HG02981 (cell line): Measurements from ENCODE around the gene PDCD4.

Experiments used
- ATAC-seq: cut with Tn5 transposase; IDR thresholded peaks from one replicate; pipeline ENCODE4 v1.9.1; 2021; ENCODE audit warnings: mild to moderate bottlenecking, moderate library complexity; ENCODE audit not compliant: unreplicated experiment

PDCD4 gene

DNA sequence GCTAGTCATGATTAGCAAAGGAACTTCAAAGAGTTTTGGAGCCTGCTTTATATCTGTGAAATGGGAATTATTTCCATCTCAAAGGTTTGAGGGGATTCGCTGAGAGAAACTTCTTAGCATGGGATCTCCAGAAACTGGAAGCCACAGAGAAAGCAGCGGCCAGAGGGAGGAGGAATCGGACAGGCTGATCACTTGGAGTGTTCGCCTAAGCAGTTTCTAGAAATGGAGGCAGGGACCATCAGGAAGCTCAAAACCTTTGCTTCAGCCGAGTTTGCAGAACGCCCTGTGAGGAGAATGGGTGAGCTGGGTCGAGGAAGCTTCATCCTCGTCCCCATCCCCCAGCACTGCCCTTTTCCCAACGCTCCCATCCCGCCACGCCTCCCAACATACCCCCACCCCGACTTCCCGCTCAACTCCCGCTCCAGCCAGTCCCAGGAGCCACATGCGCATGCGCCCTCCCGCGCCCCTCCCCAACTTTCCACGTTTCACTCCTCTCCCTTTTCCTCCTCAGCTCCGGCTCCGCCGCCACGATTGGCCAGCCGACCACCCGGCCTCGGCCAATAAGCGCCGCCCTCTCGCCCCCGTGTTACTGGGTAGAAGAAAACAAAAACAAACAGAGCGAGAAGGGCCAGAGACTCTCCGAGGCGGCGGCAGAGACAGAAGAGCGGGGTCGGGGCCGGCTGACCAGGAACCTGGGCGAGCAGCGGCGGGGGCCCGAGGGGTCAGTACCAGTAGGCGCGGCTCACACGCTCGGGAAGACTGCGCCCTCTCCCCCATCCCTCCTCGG, at the start of gene PDCD4:
TSS of gene PDCD4 (plus strand) at position 631 of the 787 bp plus-strand sequence. CDS start 4,100 bp downstream, outside the sequence.
- ATAC-seq = peak; percentile 81

DNA sequence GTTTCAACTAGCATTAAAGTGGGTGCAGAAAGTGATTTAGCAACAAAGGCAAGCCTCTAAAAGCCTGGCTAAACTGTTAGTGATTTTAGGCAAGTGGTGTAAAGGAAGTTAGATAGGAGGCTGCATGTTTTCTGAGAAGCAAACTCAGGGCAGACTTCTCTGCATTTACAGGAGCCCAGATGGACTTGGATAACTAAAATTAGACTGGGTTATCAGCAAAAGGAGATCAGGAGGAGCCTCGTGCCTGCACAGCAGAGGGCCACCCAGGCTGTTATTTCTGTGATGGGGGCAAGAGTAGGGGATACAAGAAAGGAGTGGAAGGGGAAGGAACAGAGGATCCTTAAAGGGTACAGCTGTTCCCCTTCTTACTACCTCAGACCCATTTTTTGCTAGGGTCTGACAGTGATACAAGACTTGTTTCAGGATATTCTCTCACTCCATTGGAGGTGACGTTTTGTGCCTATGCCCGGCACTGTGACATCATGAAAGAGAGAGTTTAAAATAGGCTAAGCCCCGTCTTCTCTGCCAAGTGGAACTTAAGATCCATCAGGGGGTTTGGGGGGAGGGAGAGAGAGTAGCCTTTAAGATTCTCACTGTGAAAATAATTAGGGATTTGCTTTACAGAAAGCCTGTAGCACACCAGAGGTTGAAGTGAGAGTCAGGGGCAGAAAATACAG, 49.6 kb upstream of the PDCD4 start:
- ATAC-seq = no peak

DNA sequence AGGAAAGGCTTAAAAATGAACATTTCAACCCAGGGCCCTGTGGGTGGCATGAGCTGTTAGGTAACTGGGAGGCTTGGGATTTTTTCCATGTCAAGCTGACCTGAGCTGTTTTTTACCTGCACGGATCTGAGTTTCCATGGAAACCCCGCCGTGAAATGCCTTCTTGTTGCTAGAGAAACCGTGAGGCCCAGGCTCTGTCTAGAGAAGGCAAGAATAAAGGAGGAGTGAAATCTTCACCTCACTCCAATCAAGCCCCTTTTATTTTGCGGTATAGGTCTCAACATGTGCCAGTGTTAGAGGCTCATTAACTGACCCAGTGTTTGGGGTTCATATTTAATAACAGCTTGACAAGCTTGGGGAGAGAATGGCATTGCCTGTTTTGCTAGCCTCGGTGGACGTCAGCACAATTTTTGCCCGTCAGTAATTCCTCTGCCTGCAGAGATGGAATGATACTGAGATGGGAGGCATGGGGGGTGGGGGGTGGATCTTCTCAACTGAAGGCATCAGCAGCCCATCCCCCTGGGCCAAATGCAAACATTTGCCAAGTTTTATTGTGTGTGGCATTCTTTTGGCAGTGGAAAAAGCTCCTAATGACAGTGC, 48.9 kb upstream of the PDCD4 start:
- no peak for ATAC-seq

DNA sequence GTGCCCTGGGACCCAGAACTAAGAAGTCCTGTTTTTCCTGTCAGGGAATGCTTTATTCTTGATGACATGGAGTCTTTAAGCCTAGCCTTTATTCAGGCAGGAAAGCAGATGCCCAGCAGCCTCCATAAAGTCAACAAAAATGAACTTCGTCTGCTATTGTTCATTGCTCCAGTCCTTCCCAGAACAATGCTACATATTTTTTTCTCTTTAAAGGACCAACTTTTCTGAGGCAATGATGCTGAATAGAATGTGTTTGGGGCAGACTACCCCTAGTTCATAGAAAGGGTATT, 47.6 kb upstream of the PDCD4 start:
- ATAC-seq = no peak

DNA sequence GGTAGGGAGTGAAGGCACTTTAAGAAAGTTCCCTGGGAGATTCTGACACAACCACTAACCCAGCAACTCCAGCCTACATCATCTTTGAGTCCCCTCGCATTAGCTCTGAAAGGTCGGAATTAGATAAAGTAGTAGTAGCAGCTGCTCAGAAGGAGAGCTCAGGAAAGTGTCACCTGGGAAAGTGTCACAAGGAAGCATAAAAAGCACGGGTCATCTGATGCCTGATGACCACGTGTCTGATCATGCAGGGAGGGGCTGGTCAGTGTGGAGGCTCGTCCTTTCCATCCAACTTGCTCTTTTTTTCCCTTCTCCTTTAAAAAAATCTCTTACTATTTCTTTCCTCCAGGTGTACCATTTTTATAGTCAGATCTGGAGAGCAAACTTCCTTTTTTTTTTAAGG, 47.1 kb upstream of the PDCD4 start:
- ATAC-seq = no peak

DNA sequence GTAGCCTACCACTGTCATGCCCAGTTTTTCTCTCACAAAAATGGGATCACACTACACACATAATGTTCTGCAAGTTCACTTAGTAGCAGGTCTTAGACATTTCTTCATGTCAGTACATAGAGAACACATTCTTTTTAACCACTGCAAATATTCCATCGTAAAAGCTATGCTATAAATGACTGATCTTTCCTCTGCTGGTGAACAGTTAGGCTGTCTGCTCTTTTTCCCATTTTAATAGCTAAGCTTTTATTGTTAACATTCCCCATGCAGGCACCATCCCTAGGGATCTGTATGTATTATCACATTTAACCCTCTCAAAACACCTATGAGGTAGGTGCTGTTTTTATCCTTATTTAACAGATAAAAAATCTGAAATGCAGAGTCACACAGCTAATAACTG, 46.2 kb upstream of the PDCD4 start:
- no peak for ATAC-seq

DNA sequence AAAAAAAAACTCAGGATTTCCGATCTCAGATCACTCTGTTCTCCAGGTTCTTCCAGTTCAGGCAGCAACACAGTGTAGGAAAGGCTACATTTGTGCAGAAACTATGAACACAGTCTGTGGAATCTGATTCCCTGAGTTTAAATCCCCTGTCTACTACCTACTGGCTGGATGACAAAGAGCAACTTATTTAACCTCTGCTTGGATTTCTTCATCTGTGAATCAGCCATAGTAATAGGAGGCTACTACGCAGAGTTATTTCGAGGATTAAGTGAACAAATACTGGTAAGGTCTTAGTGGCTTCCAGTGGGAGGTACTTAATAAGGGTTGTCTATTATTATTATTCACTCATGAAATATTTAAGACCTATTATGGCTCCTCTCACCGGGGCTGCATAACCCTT, 44.3 kb upstream of the PDCD4 start:
- no peak for ATAC-seq

DNA sequence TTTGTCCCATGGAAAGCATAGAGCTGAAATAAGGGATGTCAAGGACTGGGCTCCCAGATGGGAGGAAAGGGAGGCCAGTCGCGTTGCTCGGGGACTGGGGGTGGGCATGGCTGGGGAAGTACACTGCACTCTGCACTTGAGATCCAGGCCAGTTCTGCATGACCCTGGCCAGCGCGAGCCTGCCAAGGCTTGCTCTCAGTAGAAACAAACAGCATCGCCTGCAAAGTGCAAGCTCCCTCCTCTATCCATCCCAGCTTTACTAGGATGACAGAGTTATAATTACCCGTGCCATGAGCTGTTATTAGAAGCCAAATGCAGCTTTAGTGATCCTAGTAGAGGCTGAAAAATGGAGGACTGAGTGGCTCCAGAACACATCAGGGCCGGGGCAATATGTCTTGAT, 43.9 kb upstream of the PDCD4 start:
- ATAC-seq = no peak

DNA sequence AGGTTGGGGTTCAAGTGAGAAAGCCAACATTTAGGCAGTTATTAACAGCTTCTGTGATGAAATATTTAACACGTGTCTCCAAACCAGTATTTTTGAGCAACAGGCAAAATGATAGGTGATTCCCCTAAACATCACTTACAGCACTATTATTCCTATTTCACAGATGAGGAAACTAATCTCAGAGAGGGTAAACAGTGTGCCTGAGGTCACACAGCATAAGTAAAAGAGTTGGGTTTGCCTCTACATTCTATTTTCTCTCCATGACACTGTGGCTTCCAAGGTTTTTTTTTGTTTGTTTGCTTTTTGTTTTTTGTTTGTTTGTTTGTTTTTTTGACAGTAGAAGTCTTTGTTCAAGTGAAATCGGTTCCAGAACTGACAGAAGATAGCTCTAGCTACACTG, 43.2 kb upstream of the PDCD4 start:
- ATAC-seq = no peak

DNA sequence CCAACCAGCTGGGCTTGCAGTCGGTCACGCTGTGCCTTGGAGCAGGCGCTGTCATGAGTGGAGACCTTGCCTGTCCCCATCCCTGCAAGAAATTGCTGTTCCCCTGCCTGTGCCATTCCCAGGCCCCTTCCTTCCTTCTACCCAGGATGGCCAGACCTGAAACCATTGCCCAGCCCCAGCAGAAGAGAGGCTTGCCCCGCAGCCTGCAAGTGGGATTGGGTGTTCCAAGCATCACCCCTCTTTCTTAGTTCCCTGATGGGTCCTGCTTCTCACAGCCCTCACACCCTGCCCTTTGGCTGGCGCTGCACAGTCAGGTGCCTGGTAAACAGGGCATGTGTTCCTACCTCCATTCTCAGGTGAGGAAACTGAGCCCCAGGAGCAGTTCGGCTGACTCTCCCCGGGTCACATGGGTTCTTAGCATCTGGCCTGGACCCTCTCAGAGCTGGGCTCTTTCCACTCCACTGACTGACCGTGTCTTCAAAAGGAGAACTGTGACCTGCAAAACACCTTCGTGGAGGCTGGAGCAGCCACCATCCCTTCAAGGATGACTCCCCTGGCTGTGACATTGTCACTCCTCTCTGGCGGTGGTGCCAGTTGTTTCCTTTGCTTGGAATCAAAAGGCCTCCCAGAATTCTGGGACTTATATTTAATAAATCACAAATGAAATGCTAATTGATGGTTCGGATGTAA, 41.9 kb upstream of the PDCD4 start:
- no peak for ATAC-seq

DNA sequence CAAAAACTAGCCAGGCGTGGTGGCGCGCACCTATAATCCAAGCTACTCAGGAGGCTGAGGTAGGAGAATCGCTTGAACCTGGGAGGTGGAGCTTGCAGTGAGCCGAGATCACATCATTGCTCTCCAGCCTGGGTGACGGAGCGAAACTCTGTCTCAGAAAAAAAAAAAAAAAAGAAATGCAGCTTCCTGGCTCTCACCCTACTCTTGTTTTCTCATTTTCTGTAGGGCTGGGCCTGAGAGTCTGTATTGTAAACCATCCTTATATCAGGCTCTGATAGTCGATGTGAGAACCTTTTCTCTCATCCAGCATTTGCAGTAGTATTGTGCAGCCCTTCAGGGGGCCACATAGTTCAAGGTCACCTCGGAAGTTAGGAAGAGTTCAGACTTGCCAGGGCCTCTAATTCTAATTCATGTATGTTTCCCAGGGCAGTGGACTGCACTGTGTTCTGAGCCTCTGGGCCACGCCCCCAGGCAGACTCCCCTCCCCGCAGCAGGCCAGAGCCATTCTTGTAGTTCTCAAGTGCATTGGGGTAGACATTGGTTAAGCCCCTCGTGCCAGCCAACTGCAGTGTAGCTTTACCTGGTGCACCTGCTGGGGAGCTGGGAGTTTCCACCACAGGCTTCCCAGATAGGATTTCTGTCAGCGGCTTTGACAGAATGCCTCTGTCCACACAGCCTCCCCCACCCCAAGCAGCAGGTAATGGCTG, 38.3 kb upstream of the PDCD4 start:
- ATAC-seq = no peak

DNA sequence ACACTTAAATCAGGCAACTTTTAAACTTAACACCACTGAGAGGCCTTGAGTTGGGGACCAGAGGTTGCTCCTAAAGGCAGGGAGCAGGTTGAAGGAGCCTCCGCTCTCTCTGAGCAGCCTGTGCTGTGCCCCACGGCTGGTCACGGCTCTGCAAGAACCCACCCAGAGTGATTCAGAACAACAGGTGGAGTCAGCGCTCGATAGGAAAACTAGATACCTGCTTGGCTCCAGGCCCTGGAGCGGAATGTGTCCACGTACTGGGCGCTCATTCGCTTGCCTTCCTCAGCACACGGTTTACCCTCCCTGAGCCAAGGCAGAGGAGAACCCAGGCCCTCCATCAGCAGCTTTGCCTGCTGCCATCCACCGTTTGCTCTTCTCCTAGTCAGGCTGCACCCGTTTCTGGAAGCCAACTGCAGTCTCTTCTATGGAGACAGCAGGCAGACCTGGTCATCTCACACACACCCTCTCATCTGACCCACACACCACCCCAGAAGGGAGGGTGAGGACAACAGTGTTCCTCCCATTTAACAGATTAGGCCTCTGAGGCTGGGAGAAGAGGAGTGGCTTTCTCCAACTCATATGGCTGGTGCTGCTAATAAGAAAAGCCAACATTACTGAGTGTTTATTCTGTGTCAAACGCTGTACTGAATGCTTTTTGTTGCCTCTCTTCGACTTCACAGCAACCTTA, 37.6 kb upstream of the PDCD4 start:
- no peak for ATAC-seq

DNA sequence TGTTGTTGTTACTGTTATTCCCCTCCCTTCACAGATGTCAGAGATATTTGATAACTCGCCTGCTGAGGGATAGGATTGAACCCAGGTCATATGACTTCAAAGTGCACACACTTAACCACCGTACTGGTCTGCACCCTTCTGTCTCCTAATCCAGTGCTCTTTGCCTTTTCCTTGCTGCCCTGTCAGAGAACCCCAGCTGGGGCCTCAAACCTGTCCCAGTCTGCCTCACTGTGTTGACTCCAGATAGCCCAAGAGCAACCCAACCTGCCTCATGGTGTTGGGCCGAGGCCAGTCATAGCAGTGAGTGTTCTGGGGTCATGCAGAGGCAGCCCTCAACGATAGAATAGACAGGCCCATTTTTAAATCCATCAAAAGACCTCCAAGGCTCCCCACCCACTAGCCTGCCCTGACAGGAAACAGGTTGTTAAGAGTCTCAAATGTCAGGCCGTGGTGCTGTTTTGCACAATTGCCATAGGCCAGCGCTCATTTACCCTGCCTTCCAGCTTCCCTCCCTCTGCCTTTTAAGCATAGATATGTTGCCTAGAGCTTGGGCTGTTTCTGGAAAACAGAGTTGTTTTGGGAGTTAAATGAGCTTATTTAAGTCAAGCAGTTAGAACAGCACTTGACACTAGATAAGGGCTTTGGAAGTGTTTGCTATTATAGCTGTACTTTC, 37.0 kb upstream of the PDCD4 start:
- no peak for ATAC-seq

DNA sequence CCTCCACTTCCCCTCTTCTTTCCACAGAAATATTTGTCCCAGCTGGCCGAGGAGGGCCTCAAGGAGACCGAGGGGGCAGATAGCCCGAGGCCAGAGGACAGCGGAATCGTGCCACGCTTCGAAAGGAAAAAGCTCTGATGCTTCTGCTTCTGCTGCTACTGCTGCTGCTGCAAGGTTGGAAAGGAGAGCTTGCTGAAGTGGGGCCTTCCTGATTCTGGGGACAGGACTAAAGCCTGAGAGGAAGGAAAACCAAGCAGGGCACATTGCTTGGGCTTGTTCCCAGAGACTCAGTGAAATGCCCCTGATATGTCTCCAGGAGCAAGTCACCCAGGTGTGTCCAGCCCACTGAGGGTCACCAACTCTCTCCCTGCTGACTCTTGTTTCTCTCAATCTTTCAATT, 35.9 kb upstream of the PDCD4 start:
- ATAC-seq = no peak

DNA sequence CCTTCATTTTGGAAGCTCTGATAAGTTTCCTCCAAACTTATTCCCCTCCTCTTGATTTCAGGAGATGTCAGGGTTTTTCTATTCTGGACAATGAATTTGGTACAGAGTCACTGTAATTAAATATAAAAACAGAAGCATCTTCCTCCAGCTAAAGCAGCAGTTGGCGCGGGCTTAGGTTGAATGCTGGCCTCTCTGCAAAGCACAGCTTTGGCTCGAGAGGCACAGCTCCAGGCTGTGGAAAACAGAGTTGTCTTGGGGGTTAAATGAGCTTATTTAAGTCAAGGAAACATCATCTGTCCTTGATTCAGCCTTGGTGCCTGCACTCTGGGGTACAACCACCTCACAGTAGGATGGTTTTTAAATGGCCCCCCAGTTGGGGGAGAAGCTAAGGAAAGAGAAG, 35.0 kb upstream of the PDCD4 start:
- ATAC-seq = no peak

DNA sequence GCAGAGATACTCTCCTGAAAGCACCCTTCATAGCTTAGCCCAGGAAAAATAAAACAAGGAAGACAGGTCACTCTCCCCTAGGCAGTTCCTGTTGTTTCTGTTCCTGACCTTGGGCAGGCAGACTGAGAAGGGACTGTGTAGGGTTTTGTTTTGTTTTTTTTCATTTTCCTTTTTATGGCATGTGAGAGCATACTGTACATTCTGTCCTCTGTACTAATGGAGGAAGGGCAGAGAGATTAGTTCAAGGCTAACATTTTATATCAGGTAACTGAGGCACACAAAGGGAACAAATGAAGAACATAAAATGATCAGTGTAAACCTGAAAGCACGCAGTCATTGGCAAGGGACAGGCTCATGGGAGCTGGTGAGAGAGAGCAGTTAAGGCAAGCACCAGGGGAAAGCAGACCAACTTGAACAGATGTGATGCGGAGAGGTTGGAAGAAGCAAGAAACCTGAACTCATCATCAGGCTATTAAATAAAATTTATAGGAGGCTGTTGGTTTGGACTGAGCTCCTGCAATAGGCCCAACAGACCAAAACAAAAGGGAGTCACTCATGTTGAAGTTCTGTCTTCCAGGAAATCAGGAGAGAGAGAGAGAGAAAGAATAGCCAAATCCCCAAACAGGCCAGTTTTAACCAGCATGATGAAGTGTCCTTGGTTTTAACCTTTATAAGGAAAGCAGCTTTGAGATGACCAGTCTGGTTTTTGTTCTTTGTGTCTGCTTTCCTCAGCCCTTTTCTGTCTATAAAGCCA, 34.1 kb upstream of the PDCD4 start:
- no peak for ATAC-seq

DNA sequence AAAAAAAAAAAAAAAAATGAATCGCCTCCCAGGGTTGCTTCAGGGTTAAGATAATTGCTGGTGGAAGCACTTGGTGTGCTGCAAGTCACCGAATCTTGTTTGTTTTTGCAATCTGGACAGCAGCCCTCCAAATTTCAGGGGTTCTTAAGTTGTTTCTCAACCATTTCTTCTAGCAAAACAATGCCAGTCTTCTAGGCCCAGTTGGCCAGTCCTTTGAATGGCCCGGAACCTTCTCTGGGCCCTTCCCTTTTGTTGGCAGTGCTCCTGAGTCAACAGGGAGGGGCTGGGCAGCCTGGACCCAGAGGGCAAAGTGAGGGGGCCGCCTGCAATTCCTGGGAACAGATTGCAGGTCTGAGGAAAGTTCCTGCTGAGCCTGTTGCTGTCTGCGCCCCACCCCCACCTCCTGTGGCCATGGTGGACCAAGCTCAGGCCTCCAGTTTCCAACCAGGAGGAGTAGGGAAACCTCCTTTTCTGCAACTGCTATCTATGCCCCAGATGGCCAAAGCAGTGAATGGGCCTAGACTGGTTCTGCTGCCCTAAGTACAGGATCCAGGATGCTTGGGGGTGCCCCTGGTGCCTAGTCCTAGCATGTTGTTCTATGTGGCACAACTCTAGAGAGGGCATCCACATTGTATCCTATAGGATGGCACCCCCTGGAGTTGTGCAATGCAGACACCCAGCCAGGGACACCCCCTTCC, 31.4 kb upstream of the PDCD4 start:
- no peak for ATAC-seq

DNA sequence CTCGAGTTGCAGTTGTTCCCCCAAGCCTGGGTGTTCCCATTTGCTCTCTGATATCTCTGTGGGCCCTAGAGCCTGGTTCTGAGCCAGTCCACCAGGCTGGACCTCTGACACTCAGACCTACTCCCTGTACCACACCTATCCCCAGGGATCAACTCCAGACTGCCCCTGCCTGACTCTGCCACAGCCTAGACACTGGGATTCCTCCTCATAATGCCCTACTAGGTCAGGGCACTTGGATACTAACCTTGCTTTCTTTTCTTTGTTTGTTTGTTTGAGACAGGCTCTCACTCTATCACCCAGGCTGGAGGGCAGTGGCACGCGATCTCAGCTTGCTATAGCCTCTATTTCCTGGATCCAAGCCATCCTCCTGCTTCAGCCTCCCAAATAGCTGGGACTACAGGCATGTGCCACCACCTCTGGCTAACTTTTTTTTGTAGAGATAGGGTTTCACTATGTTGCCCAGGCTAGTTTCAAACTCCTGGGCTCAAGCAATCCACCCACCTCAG, 30.8 kb upstream of the PDCD4 start:
- ATAC-seq = no peak
